Ishikawa (cell line): Measurements from ENCODE around the gene ASPM.

Source experiments
- CREB1 ChIP-seq: IDR thresholded peaks from 2 replicates; pipeline ENCODE4 v1.6.1; 2012; ENCODE audit warnings: low read depth
- EGR1 ChIP-seq: IDR thresholded peaks from 2 replicates; pipeline ENCODE4 v1.6.1; 2012
- TF ChIP-seq, protein P1 (sequence below): IDR thresholded peaks from 2 replicates; pipeline ENCODE4 v1.6.1; 2012

DNA sequence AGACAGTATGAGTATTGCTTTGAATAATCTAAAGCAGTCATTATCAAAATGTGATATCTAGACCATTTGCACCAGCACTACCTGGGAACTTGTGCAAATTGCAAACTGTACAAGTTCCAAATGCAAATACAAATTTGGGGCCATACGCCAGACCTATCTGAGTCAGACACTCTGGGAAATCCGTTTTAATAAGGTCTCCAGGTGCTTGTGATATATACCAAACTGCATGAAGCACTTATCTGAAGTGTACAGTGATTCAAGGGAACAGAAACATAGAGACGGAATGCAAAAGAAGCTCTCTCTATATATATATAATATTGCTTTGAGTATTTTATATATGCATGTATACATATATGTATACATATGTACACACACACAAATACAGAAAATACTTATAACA, 36.2 kb upstream of the ASPM start:
- TF ChIP-seq EGR1, result no peak
- TF ChIP-seq, protein P1, sequence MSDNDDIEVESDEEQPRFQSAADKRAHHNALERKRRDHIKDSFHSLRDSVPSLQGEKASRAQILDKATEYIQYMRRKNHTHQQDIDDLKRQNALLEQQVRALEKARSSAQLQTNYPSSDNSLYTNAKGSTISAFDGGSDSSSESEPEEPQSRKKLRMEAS, result no peak
- TF ChIP-seq CREB1, result no peak
